Peyer's patch (tissue), 4 donors: ENCODE measurements around the gene MBD4.

Experiments
- CTCF ChIP-seq, 6 experiments: fragments of 450-650 bp in 4 of 6; fragments of 200-600 bp in 2 of 6; sonication (generic) in 1 of 6; IDR thresholded peaks; one replicate each; pipeline ENCODE4 v1.5.1; 2017 to 2019; ENCODE audit warnings: antibody characterized with exemption in 6 of 6, mild to moderate bottlenecking in 3 of 6, moderate library complexity in 1 of 6
- POLR2A ChIP-seq, 2 donors: fragments of 450-650 bp; IDR thresholded peaks; one replicate each; pipeline ENCODE4 v1.5.1; 2017; ENCODE audit warnings: antibody characterized with exemption in 2 of 2, mild to moderate bottlenecking in 2 of 2, moderate library complexity in 2 of 2

- TF ChIP-seq CTCF (IDR thresholded peaks at IDR 0.05) (no peak), POLR2A (IDR thresholded peaks at IDR 0.05) (no peak)
Observed at GRCh38 chr3:129474984-129475804, 35.4 kb upstream of the MBD4 start.
